Tibial artery (tissue), 4 donors: ENCODE measurements around the gene TIGD6.

ENCODE experiments used
- DNase-seq, 2 donors: peaks; one replicate each; pipeline ENCODE4 v3.0.0-alpha.2; 2019
- H3K27ac ChIP-seq, 2 donors: fragments of 200-600 bp; sonication (generic) in 1 of 2; 1 replicate in 1 of 2; 2 replicates in 1 of 2; pipeline ENCODE4 v1.5.1; 2018 to 2019; ENCODE audit warnings: mild to moderate bottlenecking in 1 of 2
- H3K27me3 ChIP-seq, 2 donors: fragments of 200-600 bp; sonication (generic) in 1 of 2; one replicate each; pipeline versions ENCODE4 v1.5.1 to v1.6.0; 2016 to 2019
- H3K36me3 ChIP-seq, 3 donors: fragments of 200-600 bp; sonication (generic) in 2 of 3; one replicate each; pipeline ENCODE4 v1.5.1; 2016 to 2019; ENCODE audit warnings: mild to moderate bottlenecking in 2 of 3
- H3K4me1 ChIP-seq, 4 donors: fragments of 200-600 bp; sonication (generic) in 2 of 4; 1 replicate in 3 of 4; 2 replicates in 1 of 4; pipeline ENCODE4 v1.5.1; 2016 to 2019
- H3K4me3 ChIP-seq, 2 donors: fragments of 200-600 bp; sonication (generic) in 1 of 2; 1 replicate in 1 of 2; 2 replicates in 1 of 2; pipeline ENCODE4 v1.5.1; 2018 to 2019; ENCODE audit warnings: mild to moderate bottlenecking in 2 of 2
- H3K9me3 ChIP-seq, 3 donors: fragments of 200-600 bp; sonication (generic) in 1 of 3; one replicate each; pipeline ENCODE4 v1.5.1; 2016 to 2019
- CTCF ChIP-seq, 2 experiments: fragments of 200-600 bp in 1 of 2; fragments of 450-650 bp in 1 of 2; IDR thresholded peaks; one replicate each; pipeline ENCODE4 v1.5.1; 2017 to 2019; ENCODE audit warnings: antibody characterized with exemption in 2 of 2, mild to moderate bottlenecking in 1 of 2, moderate library complexity in 1 of 2
- intact Hi-C: fragments of 100-400 bp; cut with DNase I; formaldehyde crosslinking; loops from one replicate; pipeline ENCODE4 v1.15.0; 2023; ENCODE audit warnings: low total_unique reads

Gene TIGD6

GRCh38 chr5:150000256-150000989, at the start of gene TIGD6, which contains the start of gene HMGXB3:
Gene TIGD6, minus strand, starts transcription at chr5:150000654. Its CDS starts 4,306 bp downstream, at chr5:149996348.
Gene HMGXB3, plus strand, starts transcription at chr5:150000739. Its CDS starts 4,114 bp downstream, at chr5:150004853.
- intact Hi-C loops: loop anchor here (5.0 kb wide), 1 partner anchor 212 kb away; no protein-coding TSS in a partner anchor

GRCh38 chr5:150046031-150046430, 45.6 kb upstream of the TIGD6 start:
- intact Hi-C loops: no loop called here
- H3K9me3 ChIP-seq: no peaks in the 10 kb centered on the region
- H3K27me3 ChIP-seq: no peaks in the 10 kb centered on the region
- H3K27ac ChIP-seq: no peak overlapping the region
- DNase-seq: no peak
- H3K4me1 ChIP-seq: peaks cover 0 to 17% (median 13%) of the 10 kb centered on the region in 4 donors
- no peak for TF ChIP-seq CTCF (IDR thresholded peaks at IDR 0.05)
- peaks cover 67 to 97% (median 96%) of the 10 kb centered on the region in 3 donors for H3K36me3 ChIP-seq
- no peak overlapping the region for H3K4me3 ChIP-seq

More at GRCh38 chr5:150000256-150000989, at the start of gene TIGD6, which contains the start of gene HMGXB3:
- H3K27me3 ChIP-seq: no peaks in the 10 kb centered on the region
- peak; percentile 93 to 96 for DNase-seq
- peaks cover 0 to 18% (median 3%) of the 10 kb centered on the region in 3 donors for H3K36me3 ChIP-seq
- peaks cover 0 to 40% (median 29%) of the 10 kb centered on the region in 4 donors for H3K4me1 ChIP-seq
- H3K27ac ChIP-seq: peak within 1 kb of the TSS; percentile 87 to 96
- H3K4me3 ChIP-seq: peak within 1 kb of the TSS; percentile 67 to 99
- H3K9me3 ChIP-seq: no peaks in the 10 kb centered on the region
- TF ChIP-seq CTCF (IDR thresholded peaks at IDR 0.05): no peak

GRCh38 chr5:150045549-150045948, 45.1 kb upstream of the TIGD6 start:
- Histone ChIP-seq H3K4me1 (peaks cover 0 to 17% (median 13%) of the 10 kb centered on the region in 4 donors), H3K27me3 (no peaks in the 10 kb centered on the region), H3K4me3 (no peak overlapping the region), H3K9me3 (no peaks in the 10 kb centered on the region), H3K27ac (no peak overlapping the region), H3K36me3 (peaks cover 67 to 97% (median 96%) of the 10 kb centered on the region in 3 donors)
- DNase-seq: no peak
- TF ChIP-seq CTCF (IDR thresholded peaks at IDR 0.05): no peak
- intact Hi-C loops: no loop called here

GRCh38 chr5:150044712-150045111, 44.3 kb upstream of the TIGD6 start:
- H3K4me1 ChIP-seq: peaks cover 0 to 17% (median 13%) of the 10 kb centered on the region in 4 donors
- H3K4me3 ChIP-seq: no peak overlapping the region
- DNase-seq: no peak
- TF ChIP-seq CTCF (IDR thresholded peaks at IDR 0.05): no peak
- H3K9me3 ChIP-seq: no peaks in the 10 kb centered on the region
- no peaks in the 10 kb centered on the region for H3K27me3 ChIP-seq
- intact Hi-C loops: no loop called here
- H3K36me3 ChIP-seq: peaks cover 61 to 94% (median 93%) of the 10 kb centered on the region in 3 donors
- H3K27ac ChIP-seq: peak overlapping the region in 1 of 2 donors; percentile 35

GRCh38 chr5:150044329-150044681, 43.9 kb upstream of the TIGD6 start:
- TF ChIP-seq CTCF (IDR thresholded peaks at IDR 0.05): no peak
- peak overlapping the region in 1 of 2 donors; percentile 35 for H3K27ac ChIP-seq
- intact Hi-C loops: no loop called here
- H3K4me3 ChIP-seq: no peak overlapping the region
- H3K27me3 ChIP-seq: no peaks in the 10 kb centered on the region
- H3K9me3 ChIP-seq: no peaks in the 10 kb centered on the region
- DNase-seq: no peak
- H3K36me3 ChIP-seq: peaks cover 57 to 94% (median 90%) of the 10 kb centered on the region in 3 donors
- H3K4me1 ChIP-seq: peaks cover 0 to 17% (median 13%) of the 10 kb centered on the region in 4 donors
